ENCODE data around the gene CIT.

Gene CIT

DNA sequence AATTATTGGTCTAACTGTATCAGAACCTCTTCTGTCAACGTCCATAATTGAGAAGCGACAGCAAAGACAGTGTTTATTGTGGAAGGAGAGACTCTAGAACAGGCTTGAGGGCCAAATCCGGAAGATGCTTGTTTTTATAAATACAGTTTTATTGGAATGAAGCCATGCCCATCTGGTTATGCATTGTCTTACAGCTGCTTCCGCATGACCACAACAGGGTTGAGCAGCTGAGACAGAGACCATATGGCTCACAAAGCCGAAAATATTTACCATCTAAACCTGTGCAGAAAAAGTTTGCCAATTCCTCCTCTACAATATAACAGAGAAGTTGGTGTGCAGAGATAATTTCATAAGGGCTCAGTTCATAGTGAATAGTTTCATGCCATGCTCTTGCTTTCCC lies 184.7 kb downstream of the CIT start:
- no peak for DNase-seq

DNA sequence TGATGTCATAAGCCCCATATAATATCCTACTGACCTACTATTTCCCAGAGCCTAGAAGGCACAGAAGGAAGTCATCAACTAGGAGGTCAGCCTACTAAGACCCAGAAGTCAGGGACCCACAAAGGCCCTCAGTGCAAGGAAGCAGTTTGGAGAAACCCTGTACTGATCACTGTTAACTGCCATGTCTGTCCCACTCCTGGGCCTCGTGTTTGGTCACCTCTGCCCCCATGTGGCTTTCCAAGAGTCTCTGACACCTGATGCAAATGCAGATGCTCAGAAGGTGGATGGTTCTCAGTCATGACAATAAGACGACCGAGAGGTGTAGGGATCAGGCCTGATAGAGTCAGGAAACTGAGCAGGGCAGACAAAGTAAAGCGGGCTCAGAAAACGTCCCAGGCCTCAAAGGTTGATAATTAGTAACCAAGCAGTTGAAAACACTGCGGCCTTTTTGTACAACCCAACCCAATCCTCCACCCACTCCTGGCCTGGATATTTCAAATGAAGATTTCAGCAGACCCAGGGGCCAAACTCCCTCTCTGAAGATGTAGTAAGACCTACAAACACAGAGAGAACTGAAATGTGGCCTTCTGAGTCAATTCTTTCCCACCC lies 185.8 kb downstream of the CIT start:
- no peak for DNase-seq

DNA sequence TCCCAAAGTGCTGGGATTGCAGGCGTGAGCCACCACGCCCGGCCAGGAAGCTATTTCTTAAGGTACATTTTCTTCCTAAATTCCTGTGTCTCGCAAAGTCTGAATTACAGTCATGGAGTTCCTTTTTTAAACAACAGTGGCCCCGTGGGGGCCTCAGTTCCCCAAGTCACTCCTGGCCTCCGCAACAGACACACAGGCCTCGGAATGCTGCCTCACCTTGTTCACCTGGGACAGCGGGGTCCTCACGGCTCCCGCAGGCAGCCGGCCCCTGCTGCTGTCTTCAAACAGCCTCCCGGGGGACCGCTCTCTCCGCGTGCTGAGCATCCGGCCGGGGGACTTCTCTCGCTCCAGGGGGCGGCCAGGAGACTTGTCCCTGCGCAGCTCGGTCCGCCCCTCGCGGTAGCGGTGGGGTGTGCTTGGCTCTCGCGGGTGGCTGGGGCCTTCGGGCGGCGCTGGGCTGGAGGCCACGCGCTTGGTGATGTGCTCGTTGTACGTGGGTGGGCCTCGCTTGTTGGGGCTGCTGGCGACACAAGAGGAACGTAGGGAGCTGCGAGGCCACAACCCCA lies 187.1 kb downstream of the CIT start:
- DNase-seq: no peak

DNA sequence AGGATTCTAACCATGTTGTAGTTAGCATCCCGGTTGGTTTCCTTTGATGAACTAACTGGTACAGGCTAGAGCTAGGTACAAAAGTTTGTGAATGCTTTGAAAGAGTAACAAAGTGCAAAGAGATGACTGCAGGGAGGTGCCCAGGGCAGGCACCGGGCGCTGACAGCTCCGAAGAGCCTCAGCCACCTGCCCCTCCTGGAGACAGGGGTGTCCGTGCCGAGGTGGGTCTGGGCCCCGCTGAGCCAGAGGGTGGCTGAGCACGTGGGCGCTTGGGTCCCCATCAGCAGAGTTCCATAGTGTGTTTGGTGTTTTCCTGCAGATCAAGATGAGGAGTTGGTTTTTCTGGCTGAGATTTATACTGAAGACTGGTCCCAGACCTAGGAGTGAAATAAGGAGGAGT lies 189.2 kb downstream of the CIT start:
- DNase-seq: no peak

DNA sequence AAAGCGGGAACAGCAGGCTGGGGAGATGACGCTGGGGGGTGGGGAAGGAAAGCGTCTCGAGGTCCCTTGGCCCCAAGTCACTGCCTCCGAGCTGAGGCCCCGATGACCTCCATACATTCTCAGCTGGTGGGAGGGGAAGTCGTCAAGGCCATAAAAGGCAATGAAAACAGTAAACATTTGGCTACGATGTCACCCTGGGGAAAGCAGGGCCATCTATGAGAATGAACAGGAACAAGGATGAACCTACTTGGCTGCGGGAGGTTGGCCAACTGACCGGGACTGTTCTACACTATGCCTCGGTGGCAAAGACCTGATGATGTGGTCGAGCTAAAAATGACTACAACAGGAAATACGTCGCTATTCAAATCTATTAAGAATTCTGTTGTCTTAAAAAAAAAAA lies 189.7 kb downstream of the CIT start:
- DNase-seq: no peak

DNA sequence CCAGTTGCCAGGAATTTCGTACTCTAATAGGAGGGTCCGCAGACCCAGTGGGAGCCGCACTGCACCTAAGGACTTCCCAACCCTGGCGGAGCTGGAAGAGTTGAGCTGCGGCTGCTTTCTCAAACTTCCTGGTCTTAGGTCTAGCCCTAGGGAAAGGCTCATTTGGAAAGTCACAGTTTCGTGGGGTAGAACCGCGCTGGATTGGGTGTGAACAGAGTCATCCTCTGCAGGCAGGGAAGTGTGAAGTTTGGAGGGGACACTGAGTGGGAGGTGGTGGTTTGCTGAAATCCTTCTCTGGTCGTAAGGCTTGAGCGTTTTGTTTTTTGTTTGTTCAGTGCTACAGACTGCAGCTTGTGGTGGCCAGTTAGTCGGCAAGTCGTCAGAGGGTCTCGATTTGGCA lies 190.3 kb downstream of the CIT start:
- DNase-seq: no peak

DNA sequence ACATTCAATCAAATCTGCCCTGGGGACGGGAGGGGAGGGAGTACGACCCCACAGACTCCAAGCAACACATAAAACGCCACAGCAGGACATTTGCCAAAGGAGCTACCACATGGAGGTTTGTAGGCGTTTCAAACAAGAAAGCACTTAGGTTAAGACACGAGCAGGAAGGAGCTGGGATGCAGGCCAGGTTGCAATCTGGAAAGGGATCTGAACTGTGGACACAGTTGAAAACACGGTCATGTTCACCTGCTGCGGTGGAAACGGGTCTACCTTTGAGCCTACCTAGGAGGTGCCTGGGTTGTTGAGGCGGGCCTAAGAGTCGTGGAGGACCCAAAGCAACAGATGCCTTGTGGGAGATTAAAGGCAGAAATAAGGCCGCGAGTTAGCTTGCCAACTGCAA lies 190.8 kb downstream of the CIT start:
- DNase-seq: no peak

DNA sequence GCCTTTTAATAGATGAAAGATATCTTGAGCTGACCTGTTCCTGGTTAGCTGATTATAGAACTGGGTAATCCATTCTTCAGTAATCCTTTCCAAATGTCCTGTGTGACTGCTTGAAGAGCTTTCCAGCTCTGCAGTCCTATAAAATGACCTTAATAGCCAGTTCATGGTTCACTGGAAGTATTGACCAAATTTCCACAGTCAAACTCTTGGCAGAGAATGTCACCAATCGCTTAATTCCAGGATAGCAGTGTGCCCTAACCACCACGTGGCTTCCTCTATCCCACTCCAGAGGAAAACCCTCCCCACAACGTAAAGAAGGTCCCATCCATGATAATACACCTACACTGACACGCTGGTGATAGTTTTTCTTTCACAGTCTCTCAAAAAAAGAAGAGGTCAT lies 191.7 kb downstream of the CIT start:
- DNase-seq: no peak

DNA sequence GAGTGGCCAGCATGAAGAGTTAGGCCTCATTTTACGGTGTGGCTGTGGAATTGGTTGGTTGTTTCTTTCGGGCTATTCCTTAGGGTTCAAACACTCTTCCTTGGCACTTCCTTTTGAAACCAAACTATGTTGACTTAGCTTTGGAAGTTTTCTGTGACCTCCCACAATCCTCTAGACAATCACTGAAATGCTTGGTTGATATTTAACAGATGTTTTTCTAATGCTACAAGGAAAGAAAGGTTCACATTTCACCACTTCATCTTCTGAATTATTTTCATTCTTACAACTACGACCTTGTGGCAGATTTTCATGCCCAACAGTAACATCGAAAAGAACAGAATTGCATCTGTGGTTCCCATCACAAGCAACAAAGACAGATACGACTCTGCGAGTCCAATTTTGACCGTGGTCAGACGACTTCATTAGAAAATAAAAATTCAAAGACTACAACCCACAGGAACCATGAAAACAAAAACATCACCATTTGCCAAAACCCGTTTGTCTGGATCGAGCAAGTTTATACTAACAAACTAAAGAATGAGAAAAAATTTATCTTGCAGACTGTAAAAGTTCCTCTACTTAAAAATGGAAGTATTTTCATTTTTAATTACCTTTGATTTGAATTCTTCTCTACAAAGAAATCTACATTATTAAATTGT lies 192.3 kb downstream of the CIT start:
- DNase-seq: no peak

DNA sequence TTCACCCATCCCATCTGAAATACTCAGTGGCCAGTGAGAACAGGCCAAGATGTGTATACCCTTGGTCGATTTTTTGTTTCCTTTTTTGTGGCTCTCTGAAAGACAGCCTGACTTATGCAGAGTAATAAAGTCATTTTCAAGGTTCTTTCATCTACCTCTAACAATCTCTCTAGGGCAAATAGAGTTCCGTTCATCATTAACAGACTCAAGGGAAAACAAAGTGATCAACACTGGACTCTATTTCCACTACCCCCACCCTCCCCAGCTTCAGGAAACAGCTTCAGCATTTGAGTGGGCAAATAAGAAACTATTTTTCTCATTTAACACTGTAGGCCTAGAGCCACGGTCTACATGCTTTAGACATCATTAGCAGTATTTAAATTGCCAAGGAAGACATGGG lies 193.3 kb downstream of the CIT start:
- no peak for DNase-seq

DNA sequence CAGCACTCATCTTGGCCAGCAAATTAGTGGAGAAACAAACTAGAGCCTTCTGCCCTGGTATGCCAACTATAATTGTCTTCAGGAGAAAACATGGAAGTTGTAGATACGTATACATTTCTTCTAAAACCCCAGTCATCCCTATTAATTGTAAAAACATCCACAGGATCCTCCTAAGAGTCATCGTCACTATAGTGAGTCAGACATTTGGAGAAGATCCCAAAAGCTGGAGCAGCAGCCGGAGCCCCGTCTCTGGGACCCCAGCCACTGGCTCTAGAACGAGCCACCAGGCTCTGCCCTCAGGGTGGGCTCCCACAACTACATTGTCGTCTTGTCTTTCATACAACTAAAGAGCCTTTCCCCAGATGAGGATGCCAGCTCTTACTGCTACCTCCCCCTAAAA lies 193.7 kb downstream of the CIT start:
- no peak for DNase-seq

DNA sequence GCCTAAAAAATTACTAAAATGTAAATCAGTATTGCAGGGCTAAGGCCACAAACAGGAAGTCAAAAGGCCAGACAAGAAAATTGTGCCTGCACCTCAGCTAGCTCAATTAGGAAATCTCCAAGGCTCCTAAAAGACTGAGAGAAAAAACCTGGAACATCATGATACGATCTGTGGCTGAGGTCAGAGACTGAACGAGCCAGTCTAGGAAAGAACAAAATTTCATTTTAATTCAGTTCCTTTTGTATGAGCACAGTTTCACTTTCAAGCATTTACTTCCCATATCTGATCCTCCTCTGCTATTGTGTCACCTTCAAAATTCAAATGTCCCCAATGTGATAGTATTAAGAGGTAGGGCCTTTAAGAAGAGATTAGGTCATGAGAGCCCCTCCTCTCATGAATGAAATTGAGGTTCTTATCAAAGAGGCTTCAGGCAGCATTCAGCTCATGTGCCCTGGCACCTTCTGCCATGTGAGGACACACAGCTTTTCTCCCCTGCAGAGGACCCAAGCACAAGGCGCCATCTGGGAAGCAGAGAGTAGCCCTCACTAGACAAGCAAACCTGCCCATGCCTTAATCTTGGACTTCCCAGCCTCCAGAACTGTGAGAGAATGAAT lies 194.4 kb downstream of the CIT start:
- DNase-seq: no peak

DNA sequence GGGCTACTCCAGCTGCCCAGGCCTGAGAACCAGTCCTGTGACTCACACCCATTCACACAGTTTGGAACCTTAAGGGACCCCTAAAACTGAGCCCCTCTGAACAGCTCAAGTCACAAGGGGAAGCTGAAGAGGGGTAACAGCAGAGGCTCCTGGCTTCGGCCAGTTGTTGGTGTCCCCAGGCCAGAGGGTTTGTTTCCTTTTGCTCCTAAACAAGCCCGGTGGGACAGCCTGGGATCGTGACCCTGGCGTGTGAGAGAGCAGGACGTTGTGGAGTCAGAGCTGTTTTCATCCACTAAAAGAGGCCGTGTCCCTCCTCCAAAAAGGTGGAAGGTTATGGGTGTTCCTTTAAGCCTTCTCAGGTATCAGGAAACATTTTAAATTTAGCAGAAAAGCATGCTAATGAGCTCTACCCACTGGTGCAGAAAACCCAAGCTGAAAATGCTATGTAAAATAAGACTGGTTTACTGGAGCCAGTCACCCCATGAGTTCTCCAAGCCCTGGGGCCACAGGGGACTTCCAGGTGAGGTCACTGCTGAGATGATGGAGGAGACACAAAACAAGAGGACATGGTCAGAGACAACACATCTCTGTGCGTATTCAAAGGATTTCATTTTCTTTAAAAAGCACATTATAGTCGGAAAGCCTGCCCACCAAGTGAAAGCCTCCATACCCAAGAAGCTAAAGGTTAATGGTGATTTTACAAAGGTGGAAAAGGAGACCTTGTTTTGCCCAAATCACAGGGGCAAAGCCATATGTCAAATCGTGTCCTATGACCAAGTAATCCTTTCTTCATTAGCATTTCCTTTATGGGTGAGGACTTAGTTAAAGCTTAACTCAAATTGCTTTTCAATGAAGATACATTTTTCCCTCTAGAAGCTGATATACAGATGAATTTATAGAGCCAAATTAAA lies 195.1 kb downstream of the CIT start:
- DNase-seq: no peak

DNA sequence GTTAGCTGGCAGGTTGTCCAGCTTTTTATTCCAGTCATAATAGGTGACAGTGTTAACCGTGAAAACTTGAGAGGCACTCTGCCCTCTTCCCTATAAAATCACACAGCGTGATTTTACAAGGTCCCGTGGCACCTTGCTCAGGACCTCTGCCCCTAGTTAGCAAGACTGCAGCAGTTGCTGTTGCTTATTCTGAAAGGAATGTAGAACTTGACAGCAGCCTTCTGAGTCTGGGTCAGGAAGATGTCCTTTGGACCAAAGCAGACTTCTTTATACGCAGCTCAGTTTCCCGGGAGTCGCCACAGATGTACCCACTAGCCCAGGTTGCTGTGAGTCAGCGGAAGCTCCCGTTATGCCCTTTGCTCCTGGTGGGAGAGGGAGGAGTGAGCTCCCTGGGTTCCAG lies 196.0 kb downstream of the CIT start:
- no peak for DNase-seq

DNA sequence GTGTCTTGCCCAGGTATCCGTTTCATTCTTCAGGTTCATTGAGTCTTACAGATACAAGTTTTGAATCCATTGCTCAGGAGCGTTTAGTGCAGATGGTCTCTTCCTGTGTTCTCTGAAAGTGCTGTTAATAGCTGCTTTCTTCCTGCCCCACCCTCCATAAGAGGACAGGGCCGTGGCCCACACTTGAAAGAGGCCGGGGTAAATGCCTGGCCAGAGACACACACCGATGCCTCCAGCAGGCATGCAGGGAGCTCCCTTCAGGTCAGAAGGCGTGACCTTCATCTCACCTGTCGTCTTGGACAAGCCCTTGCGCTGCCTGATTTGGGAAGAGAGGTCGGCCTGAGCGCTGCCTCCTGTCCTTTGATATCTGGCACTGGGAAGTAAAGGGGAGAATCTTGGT lies 197.6 kb downstream of the CIT start:
- DNase-seq: no peak

DNA sequence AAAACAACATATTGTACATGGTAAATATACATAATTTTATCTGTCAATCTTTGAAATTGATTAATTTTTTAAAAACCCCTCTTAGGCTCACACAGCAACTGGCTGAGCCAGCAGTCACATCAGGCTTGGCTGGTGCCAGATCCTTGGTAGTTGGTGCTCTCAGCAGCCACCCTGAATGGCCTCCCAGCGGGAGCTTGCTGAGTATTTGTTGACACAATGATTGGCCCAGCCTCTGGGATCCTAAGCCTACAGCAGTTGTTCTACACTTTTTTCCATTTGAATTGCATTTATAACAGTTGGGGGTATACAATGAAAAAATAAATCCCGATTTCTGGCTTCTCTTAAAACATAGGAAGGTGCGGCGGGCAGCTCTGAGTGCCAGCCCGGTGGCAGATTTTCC lies 198.0 kb downstream of the CIT start:
- DNase-seq: no peak

DNA sequence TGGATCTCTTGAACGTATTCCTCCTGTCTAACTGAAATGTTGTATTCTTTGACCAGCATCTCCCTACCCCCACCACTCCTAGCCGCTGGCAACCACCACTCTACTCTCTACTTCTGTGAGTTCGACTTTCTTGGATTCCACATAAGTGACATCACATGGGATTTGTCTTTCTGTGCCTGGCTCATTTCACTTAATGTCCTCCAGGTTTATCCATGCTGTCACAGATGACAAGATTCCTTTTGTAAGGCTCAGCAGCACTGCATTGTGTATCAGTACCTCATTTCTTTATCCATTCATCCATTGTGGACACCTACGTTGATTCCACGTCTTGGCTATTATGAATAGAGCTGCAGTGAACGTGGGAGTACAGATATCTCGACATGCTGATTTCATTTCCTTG lies 198.7 kb downstream of the CIT start:
- DNase-seq: no peak

DNA sequence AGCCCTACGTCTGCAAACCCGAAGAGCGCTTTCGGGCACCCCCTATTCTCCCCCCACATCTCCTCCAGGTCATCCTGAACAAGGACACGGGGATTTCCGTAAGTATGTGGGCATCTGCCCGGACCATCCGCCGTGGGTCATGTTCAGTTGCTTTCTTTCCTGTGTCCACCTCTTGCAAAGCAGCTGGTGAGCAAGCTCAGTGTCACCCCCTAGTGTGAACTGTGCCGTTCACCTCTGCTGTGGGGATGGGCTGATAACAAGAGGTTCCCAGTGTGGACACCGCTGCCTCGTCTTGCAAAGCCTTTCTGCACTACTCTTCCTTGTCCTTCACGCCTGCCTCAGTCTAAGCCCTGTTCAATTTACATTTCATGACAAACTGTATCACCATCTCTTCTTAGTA lies 200.5 kb downstream of the CIT start:
- DNase-seq: no peak

DNA sequence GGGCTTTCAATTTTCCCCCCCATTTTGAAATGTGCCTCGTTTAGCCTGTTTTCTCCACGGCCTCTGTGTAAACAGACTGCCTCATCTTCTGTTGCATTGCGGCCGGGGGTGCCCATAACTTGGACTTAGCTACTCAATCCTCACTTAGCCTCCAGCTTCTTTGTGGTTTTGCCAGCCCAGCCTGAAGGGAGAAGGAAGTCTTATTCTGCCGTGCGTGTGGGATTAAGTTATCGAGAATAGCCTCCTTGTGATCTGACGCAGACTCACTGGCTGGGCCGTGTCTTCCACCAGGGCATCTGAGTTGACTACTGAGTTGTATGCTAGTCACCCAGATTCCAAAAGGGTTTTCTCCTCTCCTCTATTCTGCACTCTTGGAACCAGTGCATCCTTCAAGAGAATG lies 201.1 kb downstream of the CIT start:
- DNase-seq: no peak

DNA sequence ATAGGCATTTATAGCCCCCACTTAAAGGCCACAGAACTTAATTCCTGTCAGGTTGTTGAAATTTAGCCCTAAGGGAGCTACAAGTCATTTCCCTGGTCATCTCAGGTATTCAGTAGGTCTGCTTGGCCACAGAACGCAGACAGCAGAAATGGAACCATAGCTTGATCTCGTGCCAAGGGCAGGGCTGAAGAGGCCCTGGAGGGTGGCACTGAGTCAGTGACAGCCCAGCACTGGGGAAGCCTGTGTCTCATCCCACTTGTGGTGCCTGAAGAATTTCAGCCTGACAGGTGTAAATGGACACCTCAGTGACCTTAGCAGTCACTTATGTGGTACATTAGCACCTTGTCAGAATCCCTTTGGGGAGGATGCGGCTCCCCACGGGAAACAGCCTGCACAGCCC lies 202.6 kb downstream of the CIT start:
- no peak for DNase-seq

DNA sequence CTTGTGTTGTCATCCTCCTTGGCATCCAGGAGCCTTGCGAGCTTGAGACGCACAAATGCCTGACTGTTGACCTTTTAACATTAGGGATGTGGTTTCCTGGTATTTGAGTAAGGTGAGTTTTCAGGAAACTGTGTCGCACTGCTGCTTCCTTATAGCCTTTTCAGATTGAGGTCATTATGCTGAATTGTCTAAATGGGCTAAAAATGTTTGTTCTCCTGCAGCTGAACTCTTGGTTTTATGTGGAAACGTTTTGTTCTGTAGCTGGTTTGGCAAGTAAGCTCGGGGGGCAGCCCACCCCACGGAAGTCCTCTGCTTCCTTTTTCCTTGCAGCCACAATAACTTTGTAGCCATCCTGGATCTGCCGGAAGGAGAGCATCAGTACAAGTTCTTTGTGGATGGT lies 203.5 kb downstream of the CIT start:
- DNase-seq: no peak

DNA sequence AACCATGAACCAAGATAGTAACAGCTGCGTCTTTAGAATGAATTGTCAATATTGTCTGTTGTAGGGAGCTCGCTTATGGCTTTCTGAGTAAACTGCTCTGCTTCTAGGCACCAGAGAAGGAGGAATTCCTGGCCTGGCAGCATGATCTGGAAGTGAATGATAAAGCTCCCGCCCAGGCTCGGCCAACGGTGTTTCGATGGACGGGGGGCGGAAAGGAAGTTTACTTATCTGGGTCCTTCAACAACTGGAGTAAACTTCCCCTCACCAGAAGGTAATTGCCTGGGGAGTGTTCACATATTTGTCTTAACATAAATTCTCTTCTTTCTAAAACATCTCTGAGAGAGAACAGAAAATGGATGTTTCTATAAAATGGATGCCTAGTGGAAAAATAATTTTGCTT lies 204.9 kb downstream of the CIT start:
- DNase-seq: no peak

DNA sequence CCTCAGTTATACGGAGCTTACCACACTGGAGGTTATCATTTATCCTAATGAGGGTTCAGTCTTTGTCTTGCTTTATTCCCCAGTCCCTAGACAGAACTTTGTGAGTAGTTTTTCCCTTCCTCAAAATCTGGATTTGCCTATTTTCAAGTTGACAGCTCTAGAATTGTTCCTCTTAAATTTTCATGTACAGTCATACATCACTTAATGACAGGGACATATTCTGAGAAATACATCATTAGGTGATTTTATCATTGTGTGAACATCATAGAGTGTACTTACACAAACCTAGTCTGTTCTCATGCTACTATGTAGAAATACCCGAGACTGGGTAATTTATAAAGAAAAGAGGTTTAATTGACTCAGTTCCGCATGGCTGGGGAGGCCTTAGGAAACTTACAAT lies 206.1 kb downstream of the CIT start:
- DNase-seq: no peak

Data from left hindlimb (tissue), 1 donor.